WI38 (cell line): ENCODE results near the gene TEPSIN.
A peak's percentile ranks its signal among the peaks of the same experiment; 100 is the strongest.

ENCODE experiments used
- H3K4me3 ChIP-seq: 2 replicates; pipeline ENCODE4 v1.5.1; 2011; ENCODE audit warnings: low read depth, mild to moderate bottlenecking, control low read depth, low read length
- CTCF ChIP-seq: IDR thresholded peaks from 2 replicates; pipeline ENCODE4 v1.5.1; 2012; ENCODE audit warnings: low read depth, mild to moderate bottlenecking, control low read depth, low read length

TEPSIN gene

GRCh38 chr17:81242421-81243332, 3.8 kb upstream of the TEPSIN start:
- no peak overlapping the region for H3K4me3 ChIP-seq
- no peak for TF ChIP-seq CTCF

- H3K4me3 ChIP-seq, result no peak overlapping the region
- peak; percentile 73 for TF ChIP-seq CTCF
These were observed 3.0 kb upstream of the TEPSIN start for GRCh38 chr17:81241648-81242420.

- no peak for TF ChIP-seq CTCF
- no peak overlapping the region for H3K4me3 ChIP-seq
These were observed 2.3 kb upstream of the TEPSIN start for GRCh38 chr17:81241203-81241602.

- no peak for TF ChIP-seq CTCF
- H3K4me3 ChIP-seq, result peak overlapping the region; percentile 92; the same call in 1 of the 2 replicates
These were observed 1.9 kb upstream of the TEPSIN start for GRCh38 chr17:81240761-81241160.

- no peak for TF ChIP-seq CTCF
- peak overlapping the region; percentile 92 for H3K4me3 ChIP-seq
These were observed 1.1 kb upstream of the TEPSIN start for GRCh38 chr17:81239714-81240555.

- H3K4me3 ChIP-seq, result peak overlapping the region; percentile 92
- no peak for TF ChIP-seq CTCF
These were observed 403 bp downstream of the TEPSIN start for GRCh38 chr17:81238490-81238814.
